Upper lobe of left lung (tissue), 4 donors: Measurements from ENCODE around the gene MYPN.

Experiments used
- EP300 ChIP-seq, 4 donors: sonication (generic); formaldehyde crosslinking; IDR thresholded peaks; one replicate each; pipeline ENCODE4 v1.5.1; 2017; ENCODE audit warnings: antibody characterized with exemption in 4 of 4, control low read depth in 2 of 4
- POLR2A ChIP-seq, 4 donors: fragments of 450-650 bp; IDR thresholded peaks; one replicate each; pipeline ENCODE4 v1.5.1; 2016 to 2017; ENCODE audit warnings: antibody characterized with exemption in 4 of 4, mild to moderate bottlenecking in 2 of 4
- POLR2AphosphoS5 ChIP-seq, 2 donors: sonication (generic); formaldehyde crosslinking; IDR thresholded peaks; one replicate each; pipeline ENCODE4 v1.5.1; 2017; ENCODE audit warnings: antibody characterized with exemption in 2 of 2
- TF ChIP-seq, protein P1 (sequence below), 6 experiments: fragments of 450-650 bp in 4 of 6; fragments of 200-600 bp in 2 of 6; sonication (generic) in 2 of 6; IDR thresholded peaks; one replicate each; pipeline ENCODE4 v1.5.1; 2016 to 2019; ENCODE audit warnings: antibody characterized with exemption in 6 of 6

DNA sequence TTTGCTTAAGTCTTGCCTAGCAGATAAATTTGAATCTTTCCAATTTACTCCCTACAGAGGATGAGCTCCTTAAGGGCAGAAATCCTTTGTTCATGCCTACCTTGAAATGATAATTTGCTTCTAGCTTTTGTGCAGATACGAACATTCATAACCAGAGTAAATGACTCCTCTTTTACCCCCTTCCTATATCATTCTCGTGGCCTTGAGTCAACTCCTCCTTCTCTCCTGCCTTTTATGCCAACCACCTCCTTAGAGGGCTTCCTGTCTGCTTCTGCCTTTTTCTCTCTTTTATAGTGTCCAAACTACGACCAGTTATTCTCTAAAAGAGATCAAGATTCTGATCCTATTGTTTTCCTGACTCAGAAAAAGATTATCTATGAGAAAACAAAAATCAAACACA lies 36.4 kb downstream of the MYPN start:
- TF ChIP-seq, protein P1, sequence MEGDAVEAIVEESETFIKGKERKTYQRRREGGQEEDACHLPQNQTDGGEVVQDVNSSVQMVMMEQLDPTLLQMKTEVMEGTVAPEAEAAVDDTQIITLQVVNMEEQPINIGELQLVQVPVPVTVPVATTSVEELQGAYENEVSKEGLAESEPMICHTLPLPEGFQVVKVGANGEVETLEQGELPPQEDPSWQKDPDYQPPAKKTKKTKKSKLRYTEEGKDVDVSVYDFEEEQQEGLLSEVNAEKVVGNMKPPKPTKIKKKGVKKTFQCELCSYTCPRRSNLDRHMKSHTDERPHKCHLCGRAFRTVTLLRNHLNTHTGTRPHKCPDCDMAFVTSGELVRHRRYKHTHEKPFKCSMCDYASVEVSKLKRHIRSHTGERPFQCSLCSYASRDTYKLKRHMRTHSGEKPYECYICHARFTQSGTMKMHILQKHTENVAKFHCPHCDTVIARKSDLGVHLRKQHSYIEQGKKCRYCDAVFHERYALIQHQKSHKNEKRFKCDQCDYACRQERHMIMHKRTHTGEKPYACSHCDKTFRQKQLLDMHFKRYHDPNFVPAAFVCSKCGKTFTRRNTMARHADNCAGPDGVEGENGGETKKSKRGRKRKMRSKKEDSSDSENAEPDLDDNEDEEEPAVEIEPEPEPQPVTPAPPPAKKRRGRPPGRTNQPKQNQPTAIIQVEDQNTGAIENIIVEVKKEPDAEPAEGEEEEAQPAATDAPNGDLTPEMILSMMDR (IDR thresholded peaks at IDR 0.05): no peak
- no peak for TF ChIP-seq EP300 (IDR thresholded peaks at IDR 0.05)
- TF ChIP-seq POLR2AphosphoS5 (IDR thresholded peaks at IDR 0.05): no peak
- TF ChIP-seq POLR2A (IDR thresholded peaks at IDR 0.05): no peak
